ENCODE results near the gene CCDC126.

DNA sequence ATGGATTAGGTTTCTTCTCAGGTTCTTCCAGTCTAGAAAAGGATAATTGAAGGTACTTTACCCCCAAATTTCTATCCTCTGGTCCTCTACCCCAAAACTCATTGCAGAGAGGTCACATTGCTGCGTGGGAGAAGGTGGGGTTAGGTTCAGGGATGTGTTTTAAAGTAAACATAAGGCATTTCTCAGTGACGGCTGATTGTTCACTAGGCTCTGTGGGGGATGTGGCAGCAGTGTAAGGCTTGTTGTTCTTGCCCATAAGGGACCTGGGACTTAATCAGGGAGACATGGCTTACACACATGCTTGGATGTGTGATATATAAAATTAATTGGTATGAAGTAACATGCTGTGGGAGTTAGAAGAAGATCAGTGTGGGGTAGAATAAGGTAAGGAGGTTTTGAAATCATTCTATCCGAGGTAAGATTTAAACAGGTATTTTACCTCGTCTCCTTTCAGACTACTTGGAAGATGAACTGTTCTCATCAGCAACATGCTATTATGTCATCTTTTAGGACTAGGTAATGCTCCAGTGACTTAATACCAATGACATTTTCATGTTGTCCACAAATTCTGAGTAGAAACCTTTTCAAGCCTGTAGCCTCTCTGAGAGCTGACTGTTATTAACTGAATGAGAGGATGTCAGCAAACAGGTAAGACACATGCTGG is 6.6 kb downstream of the CCDC126 start:
- TF ChIP-seq CTCF (IDR thresholded peaks at IDR 0.05) = no peak
- no peak for TF ChIP-seq POLR2A (IDR thresholded peaks at IDR 0.05)
